Stomach (tissue), 9 donors: ENCODE measurements around the gene HAAO. TPM values are rescaled to one million over a fixed set of nuclear protein-coding genes. Genes with fewer than 3 reads are reported as not detected.

Source experiments
- DNase-seq, 2 donors: peaks; one replicate each; pipeline versions ENCODE4 v3.0.0 to v3.0.0-alpha.2; 2013 to 2019
- H3K27ac ChIP-seq, 5 donors: fragments of 200-600 bp in 4 of 5; sonication (generic) in 4 of 5; one replicate each; pipeline ENCODE4 v1.5.1; 2013 to 2019; ENCODE audit warnings: mild to moderate bottlenecking in 1 of 5, moderate library complexity in 1 of 5
- H3K27me3 ChIP-seq, 3 donors: fragments of 200-600 bp; sonication (generic); one replicate each; pipeline ENCODE4 v1.5.1; 2017 to 2019; ENCODE audit warnings: mixed run types in 1 of 3
- H3K36me3 ChIP-seq, 4 donors: fragments of 200-600 bp; sonication (generic); 1 replicate in 3 of 4; 2 replicates in 1 of 4; pipeline ENCODE4 v1.5.1; 2016 to 2019
- H3K4me1 ChIP-seq, 4 donors: fragments of 200-600 bp; sonication (generic); one replicate each; pipeline ENCODE4 v1.5.1; 2016 to 2019
- H3K4me3 ChIP-seq, 4 donors: fragments of 200-600 bp; sonication (generic) in 3 of 4; one replicate each; pipeline ENCODE4 v1.5.1; 2016 to 2019; ENCODE audit warnings: mild to moderate bottlenecking in 1 of 4
- H3K9me3 ChIP-seq, 4 donors: fragments of 200-600 bp; sonication (generic); one replicate each; pipeline ENCODE4 v1.5.1; 2016 to 2019
- CTCF ChIP-seq, 7 experiments: fragments of 450-650 bp in 4 of 7; fragments of 200-600 bp in 3 of 7; sonication (generic) in 3 of 7; IDR thresholded peaks; one replicate each; pipeline ENCODE4 v1.5.1; 2016 to 2019; ENCODE audit warnings: antibody characterized with exemption in 7 of 7, control low read depth in 2 of 7, mild to moderate bottlenecking in 1 of 7
- EP300 ChIP-seq: sonication (generic); formaldehyde crosslinking; IDR thresholded peaks from one replicate; pipeline ENCODE4 v1.6.1; 2017; ENCODE audit warnings: antibody characterized with exemption
- POLR2A ChIP-seq, 4 donors: fragments of 450-650 bp; IDR thresholded peaks; one replicate each; pipeline ENCODE4 v1.6.1; 2016; ENCODE audit warnings: antibody characterized with exemption in 4 of 4, control low read depth in 2 of 4, mild to moderate bottlenecking in 1 of 4, moderate library complexity in 1 of 4
- POLR2AphosphoS5 ChIP-seq, 3 donors: sonication (generic); formaldehyde crosslinking; IDR thresholded peaks; one replicate each; pipeline ENCODE4 v1.6.1; 2016; ENCODE audit warnings: antibody characterized with exemption in 3 of 3
- WGBS, 5 donors: extraction: QIAGEN DNeasy Blood & Tissue Kit in 3 of 5; methylation state at CpG; one replicate each; pipeline versions ENCODE4 v1.1.5 to v1.1.7; 2013 to 2018; 5-methylcytosine and 5-hydroxymethylcytosine counted together
- intact Hi-C: fragments of 100-400 bp; cut with DNase I; formaldehyde crosslinking; loops from one replicate; pipeline ENCODE4 v1.15.1; 2023; ENCODE audit warnings: low total_unique reads
- polyA plus RNA-seq, 3 donors: library from polyadenylated mRNA; stranded (reverse); fragments of 200-250 nt; gene quantifications; one replicate each; pipeline ENCODE4 v1.2.3, GENCODE V29; 2013
- total RNA-seq, 5 donors: library from RNA; depleted of rRNA; stranded (reverse); fragments of >200 nt; gene quantifications; one replicate each; pipeline versions ENCODE4 v1.1.0 to v1.2.3, GENCODE V29; 2014 to 2016
- donor health status: healthy with polysubstance abuse.
- donor health status: Bipolar disorder and iron deficiency.
- donor health status: healthy.

HAAO gene
- total and polyA plus RNA-seq, 8 donors = 0.89 to 23.5 (median 12.7) TPM; not detected in 2

- Histone ChIP-seq H3K27ac (no peak overlapping the region), H3K4me3 (no peak overlapping the region), H3K36me3 (no peaks in the 10 kb centered on the region), H3K9me3 (no peaks in the 10 kb centered on the region), H3K27me3 (no peaks in the 10 kb centered on the region), H3K4me1 (peaks cover 0 to 7% (median 3%) of the 10 kb centered on the region in 4 donors)
- TF ChIP-seq POLR2A (IDR thresholded peaks at IDR 0.05) = no peak
- no peak for TF ChIP-seq POLR2AphosphoS5 (IDR thresholded peaks at IDR 0.05)
- TF ChIP-seq CTCF (IDR thresholded peaks at IDR 0.05) = no peak
- no peak for TF ChIP-seq EP300
- DNase-seq = no peak
- intact Hi-C loops = no loop called here
- WGBS, 5 donors = 67 to 83% (median 75%) methylated on average over 2 of the region's 2 CpGs
Measured at GRCh38 chr2:42819160-42819559, 26.8 kb upstream of the HAAO start.

GRCh38 chr2:42815726-42816125, 23.3 kb upstream of the HAAO start:
- 44 to 81% (median 64%) methylated on average over 2 of the region's 2 CpGs for WGBS, 5 donors
- Histone ChIP-seq H3K9me3 (no peaks in the 10 kb centered on the region), H3K27ac (no peak overlapping the region), H3K27me3 (no peaks in the 10 kb centered on the region), H3K36me3 (no peaks in the 10 kb centered on the region), H3K4me3 (no peak overlapping the region), H3K4me1 (peaks cover 6 to 12% (median 8%) of the 10 kb centered on the region in 4 donors)
- no peak for DNase-seq
- intact Hi-C loops = no loop called here
- TF ChIP-seq CTCF (IDR thresholded peaks at IDR 0.05) = no peak

- no peak for TF ChIP-seq EP300
- no peak for TF ChIP-seq CTCF (IDR thresholded peaks at IDR 0.05)
- TF ChIP-seq POLR2AphosphoS5 (IDR thresholded peaks at IDR 0.05) = no peak
- TF ChIP-seq POLR2A (IDR thresholded peaks at IDR 0.05) = no peak
- Histone ChIP-seq H3K4me3 (no peak overlapping the region), H3K36me3 (no peaks in the 10 kb centered on the region), H3K27me3 (no peaks in the 10 kb centered on the region), H3K27ac (no peak overlapping the region), H3K4me1 (peaks cover 10 to 19% (median 17%) of the 10 kb centered on the region in 4 donors), H3K9me3 (no peaks in the 10 kb centered on the region)
- intact Hi-C loops = no loop called here
- WGBS, 5 donors = 76 to 91% (median 87%) methylated on average over 2 of the region's 2 CpGs
- DNase-seq = no peak
Measured at GRCh38 chr2:42813763-42814162, 21.4 kb upstream of the HAAO start.

GRCh38 chr2:42812899-42813479, 20.6 kb upstream of the HAAO start:
- peaks cover 10 to 19% (median 17%) of the 10 kb centered on the region in 4 donors for H3K4me1 ChIP-seq
- DNase-seq = peak in 1 of 2 donors; percentile 65
- no peak overlapping the region for H3K27ac ChIP-seq
- H3K9me3 ChIP-seq = no peaks in the 10 kb centered on the region
- H3K36me3 ChIP-seq = no peaks in the 10 kb centered on the region
- TF ChIP-seq POLR2A (IDR thresholded peaks at IDR 0.05) = no peak
- TF ChIP-seq CTCF (IDR thresholded peaks at IDR 0.05) = peak in 5 of 7 experiments; percentile 48 to 68 (median 52)
- no peak for TF ChIP-seq EP300
- WGBS, 5 donors = 0 to 47% (median 39%) methylated on average over 1 of the region's 1 CpG
- intact Hi-C loops = no loop called here
- no peak overlapping the region for H3K4me3 ChIP-seq
- no peaks in the 10 kb centered on the region for H3K27me3 ChIP-seq
